GM19467 (cell line): ENCODE results near the gene THYN1.

Experiments used
- ATAC-seq: cut with Tn5 transposase; IDR thresholded peaks from one replicate; pipeline ENCODE4 v1.9.1; 2021; ENCODE audit warnings: mild to moderate bottlenecking, moderate library complexity; ENCODE audit not compliant: unreplicated experiment

The THYN1 gene

DNA sequence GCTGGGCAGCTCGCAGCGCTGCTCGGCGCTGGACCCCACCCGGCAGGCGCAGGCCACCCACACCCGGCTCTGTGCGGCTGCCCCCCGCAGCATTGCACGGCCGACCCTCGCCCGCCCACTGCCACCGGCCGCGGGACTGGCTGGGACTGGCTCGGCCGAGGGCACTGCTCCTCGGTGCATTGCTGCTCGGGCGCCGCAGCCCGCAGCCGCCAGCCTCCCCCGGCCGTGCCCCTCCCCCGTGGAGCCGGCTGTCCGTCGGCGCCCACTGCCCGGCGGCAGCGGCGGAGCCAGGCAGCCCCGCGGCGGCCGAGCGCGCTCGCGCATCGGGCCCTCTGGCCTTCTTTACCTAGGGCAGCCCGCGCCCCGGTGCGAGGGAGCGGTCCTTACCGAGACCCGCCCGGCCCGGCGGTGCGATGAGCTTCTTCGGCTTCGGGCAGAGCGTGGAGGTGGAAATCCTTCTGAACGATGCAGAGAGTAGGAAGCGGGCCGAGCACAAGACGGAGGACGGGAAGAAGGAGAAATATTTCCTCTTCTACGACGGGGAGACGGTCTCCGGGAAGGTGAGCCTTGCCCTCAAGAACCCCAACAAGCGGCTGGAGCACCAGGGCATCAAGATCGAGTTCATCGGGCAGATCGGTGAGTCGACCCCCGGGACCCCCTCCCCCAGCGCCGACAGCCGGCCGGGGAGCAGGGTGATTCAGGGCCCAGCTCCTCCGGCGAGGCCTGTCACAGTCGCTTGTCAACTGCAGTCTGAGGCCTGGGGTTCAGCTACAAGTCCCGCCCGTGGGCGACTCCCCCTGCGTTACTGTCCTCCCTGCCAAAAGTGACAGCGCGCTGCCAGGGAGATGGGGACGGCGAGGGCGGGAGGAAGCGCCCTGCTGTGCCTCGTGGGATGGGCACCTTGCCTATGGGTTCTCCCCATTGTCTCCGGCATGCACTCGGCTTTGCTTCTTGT lies 28.2 kb downstream of the THYN1 start:
- ATAC-seq = peak; percentile 19

- peak; percentile 77 for ATAC-seq
Observed at GRCh38 chr11:134223836-134224709, 29.1 kb downstream of the THYN1 start, which contains the start of the genes NCAPD3 and VPS26B. Gene NCAPD3, minus strand, starts transcription at chr11:134223967. Its CDS starts 41 bp downstream, at chr11:134223926. Gene VPS26B, plus strand, starts transcription at chr11:134224671. Its CDS starts 452 bp downstream, at chr11:134225123.

DNA sequence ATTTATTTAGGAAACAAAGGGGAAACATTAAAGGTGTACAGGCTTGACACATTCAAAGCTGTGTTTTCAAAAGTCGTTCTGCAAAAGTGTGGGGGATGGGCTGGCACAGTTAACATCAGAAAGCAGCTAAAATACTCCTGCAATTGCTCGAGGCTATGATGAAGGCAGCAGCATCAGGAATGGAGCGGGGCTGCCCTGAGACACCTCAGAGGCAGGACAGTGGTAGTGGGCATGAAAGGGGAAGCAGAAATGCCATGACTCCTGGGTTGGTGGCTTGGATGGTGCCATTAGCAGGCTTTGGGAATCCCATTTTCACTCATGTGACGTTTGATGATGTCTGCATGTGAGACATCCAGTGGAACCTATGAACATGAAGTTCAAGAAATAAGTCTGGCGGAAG lies 30.0 kb downstream of the THYN1 start:
- ATAC-seq = no peak

- no peak for ATAC-seq
Observed at GRCh38 chr11:134216816-134217215, 36.3 kb downstream of the THYN1 start.

GRCh38 chr11:134215836-134216235 lies 37.3 kb downstream of the THYN1 start:
- ATAC-seq = no peak

DNA sequence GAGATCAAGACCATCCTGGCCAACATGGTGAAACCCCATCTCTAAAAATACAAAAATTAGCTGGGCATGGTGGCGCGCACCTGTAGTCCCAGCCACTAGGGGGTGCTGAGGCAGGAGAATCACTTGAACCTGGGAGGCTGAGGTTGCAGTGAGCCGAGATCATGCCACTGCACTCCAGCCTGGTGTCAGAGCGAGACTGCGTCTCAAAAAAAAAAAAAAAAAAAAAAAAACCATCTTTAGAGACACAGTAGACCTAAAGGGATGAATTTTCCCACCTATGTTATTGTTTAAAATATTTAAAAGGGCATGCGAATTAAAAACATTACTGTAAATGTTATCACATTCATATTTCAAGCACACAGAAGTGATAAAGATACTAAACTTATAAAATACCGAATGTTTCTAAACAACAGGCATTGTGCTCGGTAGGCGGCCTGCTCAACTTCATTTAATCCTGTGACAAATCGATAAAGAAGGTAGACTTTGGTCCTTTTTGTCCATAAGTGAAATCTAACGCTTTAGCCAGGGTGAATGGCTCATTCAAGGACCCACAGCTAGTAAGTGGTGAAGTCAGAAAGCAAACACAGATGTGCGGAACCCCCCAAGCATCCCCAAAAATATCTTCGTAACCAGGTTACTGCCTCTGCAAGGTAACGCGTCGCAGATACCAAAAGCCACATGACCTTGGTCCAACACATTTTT lies 45.5 kb downstream of the THYN1 start:
- ATAC-seq = no peak

DNA sequence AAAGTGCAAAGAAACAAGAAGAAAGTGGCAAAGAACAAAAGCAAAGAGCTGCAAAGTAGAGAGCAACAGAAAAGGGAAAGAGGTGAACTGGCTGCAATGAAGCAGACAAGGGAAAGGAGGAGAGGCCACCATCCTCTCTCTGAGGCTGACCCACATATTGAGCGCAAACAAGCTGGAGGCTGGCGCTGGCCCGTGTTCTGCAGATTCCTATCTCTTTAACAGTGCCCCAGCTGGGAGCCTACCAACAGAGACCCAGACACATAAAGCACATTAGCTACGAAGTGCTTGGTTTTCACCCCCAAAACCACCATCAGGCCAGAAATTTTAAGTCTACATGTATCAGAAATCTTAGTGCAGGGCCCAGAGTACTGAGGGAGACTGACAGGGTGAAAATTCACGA lies 47.0 kb downstream of the THYN1 start:
- no peak for ATAC-seq

DNA sequence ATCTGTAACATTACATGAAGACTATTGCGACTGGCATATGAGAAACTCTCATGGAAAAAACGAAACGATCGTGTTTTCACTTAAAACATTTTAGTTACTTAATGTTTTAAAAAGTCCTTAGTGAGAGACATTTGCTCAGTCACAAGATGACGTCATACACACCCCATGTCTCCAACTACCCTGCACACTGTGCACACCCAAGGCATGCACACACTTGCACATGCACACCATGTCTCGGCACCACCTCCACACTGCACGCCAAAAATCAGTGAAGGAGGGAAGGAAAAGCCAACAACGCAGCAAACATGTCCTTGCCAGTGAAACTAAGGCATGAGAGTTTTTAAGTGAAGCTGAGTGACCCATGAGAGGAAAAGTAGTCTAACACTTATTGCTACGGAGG lies 47.4 kb downstream of the THYN1 start:
- no peak for ATAC-seq

- ATAC-seq = no peak
Observed at GRCh38 chr11:134202661-134203060, 50.5 kb downstream of the THYN1 start.

DNA sequence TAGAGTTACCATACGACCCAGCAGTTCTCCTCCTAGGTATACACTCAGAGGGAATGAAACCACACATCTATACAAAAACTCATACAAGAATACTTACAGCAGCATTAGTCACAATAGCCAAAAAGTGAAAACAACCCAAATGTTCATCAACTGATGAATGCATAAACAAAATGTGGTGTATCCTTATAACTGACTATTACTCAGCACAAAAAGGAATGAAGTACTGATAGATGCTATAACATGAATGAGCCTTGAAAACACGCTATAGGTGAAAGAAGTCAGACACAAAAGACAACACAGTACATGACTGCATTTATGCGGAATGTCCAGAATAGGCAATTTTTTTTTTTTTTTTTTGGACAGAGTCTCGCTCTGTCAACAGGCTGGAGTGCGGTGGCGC lies 52.5 kb downstream of the THYN1 start:
- ATAC-seq = no peak

GRCh38 chr11:134199531-134199930 lies 53.6 kb downstream of the THYN1 start:
- ATAC-seq = no peak
